GM10248 (cell line): ENCODE results near the gene RPL18.

Source experiments
- CTCF ChIA-PET: fragments of 300-600 bp; sonication (Branson Sonifier 250); formaldehyde crosslinking; extraction: SDS; loops from one replicate; lab custom pipeline; 2021; ENCODE audit warnings: antibody characterized with exemption; lab: Yijun Ruan, JAX
- POLR2A ChIA-PET: fragments of 350-650 bp; sonication (Branson Sonifier 250); formaldehyde crosslinking; extraction: SDS; loops from one replicate; lab custom pipeline; 2020; ENCODE audit warnings: antibody characterized with exemption; lab: Yijun Ruan, JAX
- DNase-seq: peaks from one replicate; pipeline ENCODE4 v3.0.0; 2012; ENCODE audit errors: extremely low spot score
- TF ChIP-seq, protein P1 (sequence below): IDR thresholded peaks from 2 replicates; pipeline ENCODE4 v1.5.1; 2012; ENCODE audit warnings: mild to moderate bottlenecking, low read depth; ENCODE audit errors: extremely low read depth, missing control alignments, control extremely low read depth

RPL18 gene

GRCh38 chr19:48596237-48596636, 22.7 kb downstream of the RPL18 start:
- CTCF ChIA-PET, result interaction anchor here (4.4 kb wide), 1 partner anchor 12 kb away, joined by 18 read pairs; no protein-coding TSS in a partner anchor
- TF ChIP-seq, protein P1, sequence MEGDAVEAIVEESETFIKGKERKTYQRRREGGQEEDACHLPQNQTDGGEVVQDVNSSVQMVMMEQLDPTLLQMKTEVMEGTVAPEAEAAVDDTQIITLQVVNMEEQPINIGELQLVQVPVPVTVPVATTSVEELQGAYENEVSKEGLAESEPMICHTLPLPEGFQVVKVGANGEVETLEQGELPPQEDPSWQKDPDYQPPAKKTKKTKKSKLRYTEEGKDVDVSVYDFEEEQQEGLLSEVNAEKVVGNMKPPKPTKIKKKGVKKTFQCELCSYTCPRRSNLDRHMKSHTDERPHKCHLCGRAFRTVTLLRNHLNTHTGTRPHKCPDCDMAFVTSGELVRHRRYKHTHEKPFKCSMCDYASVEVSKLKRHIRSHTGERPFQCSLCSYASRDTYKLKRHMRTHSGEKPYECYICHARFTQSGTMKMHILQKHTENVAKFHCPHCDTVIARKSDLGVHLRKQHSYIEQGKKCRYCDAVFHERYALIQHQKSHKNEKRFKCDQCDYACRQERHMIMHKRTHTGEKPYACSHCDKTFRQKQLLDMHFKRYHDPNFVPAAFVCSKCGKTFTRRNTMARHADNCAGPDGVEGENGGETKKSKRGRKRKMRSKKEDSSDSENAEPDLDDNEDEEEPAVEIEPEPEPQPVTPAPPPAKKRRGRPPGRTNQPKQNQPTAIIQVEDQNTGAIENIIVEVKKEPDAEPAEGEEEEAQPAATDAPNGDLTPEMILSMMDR, result no peak

GRCh38 chr19:48595833-48596232, 23.1 kb downstream of the RPL18 start:
- no peak for DNase-seq
- CTCF ChIA-PET, result interaction anchor here (0.9 to 4.4 kb wide), 2 partner anchors 12 to 13 kb away, joined by 4 to 18 read pairs; no protein-coding TSS in a partner anchor
- TF ChIP-seq, protein P1, result no peak
- POLR2A ChIA-PET, result no interaction called here

More at GRCh38 chr19:48596237-48596636, 22.7 kb downstream of the RPL18 start:
- POLR2A ChIA-PET, result interaction anchor here (1.1 kb wide), 1 partner anchor 23 kb away, joined by 3 read pairs; the partner anchor contains the start of genes RPL18 and SPHK2
- no peak for DNase-seq

DNA sequence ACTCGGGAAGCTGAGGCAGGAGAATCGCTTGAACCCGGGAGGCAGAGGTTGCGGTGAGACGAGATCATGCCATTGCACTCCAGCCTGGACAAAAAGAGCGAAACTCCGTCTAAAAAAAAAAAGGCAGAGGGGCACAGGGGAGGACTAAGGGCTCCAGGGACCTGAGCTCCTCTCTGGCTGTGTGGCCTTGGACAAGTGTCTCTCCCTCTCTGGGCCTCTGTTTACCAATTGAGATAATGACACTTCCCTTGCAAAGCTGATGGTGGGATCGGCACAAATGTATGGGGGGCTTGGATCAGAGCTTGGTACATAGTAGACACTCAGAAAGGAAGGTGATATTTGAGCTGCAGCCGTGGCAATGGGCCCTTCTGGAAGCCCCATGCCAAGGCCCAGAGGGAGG, 23.8 kb downstream of the RPL18 start:
- no peak for DNase-seq
- ChIA-PET CTCF (interaction anchor here (0.9 to 4.4 kb wide), 2 partner anchors 11 to 14 kb away, joined by 4 to 18 read pairs; no protein-coding TSS in a partner anchor), POLR2A (no interaction called here)
- TF ChIP-seq, protein P1, result no peak

- TF ChIP-seq, protein P1, result no peak
- CTCF ChIA-PET, result interaction anchor here (1.0 to 8.7 kb wide), 4 partner anchors 16 to 324 kb away, joined by 3 to 133 read pairs (median 38); partner anchors contain the start of gene SPACA4
- POLR2A ChIA-PET, result no interaction called here
- DNase-seq, result no peak
These were observed 28.0 kb downstream of the RPL18 start for GRCh38 chr19:48591021-48591420.

DNA sequence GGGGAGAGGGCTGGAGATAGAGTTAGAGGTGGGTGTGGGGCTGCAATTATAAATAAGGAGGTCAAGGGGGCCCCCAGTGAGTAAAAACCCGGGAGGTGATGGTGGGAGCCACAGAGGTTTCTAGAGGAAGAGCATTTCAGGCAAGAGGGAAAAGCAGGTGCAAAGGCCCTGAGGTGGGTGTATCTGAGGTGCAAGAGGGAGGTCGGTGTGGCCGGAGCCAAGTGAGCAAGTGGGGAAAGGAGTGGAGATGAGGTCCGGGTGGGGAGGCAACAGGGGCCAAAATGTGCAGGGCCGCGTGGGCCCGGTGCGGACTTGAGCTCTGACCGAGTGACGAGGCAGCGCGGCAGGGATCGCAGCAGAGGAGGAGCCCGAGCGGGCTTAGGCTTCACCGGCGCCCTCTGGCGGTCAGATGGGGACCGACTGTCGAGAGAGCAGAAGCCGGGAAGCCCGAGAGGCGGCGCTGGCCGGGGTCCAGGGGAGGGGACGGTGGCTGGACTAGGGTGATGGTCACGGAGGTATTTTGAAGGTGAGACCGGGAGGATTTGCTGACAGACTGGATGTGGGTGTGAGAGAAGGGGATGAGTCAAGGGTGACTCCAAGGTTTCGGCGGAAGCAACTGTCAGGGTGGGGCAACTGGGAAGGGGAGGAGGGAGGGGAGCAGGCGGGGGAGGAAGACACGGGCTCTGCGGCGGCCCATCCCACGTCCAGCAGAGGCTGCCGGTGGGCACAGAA, 30.1 kb downstream of the RPL18 start:
- TF ChIP-seq, protein P1, result peak; percentile 98
- DNase-seq, result peak; percentile 91
- POLR2A ChIA-PET, result interaction anchor here (1.0 kb wide), 1 partner anchor 30 kb away, joined by 4 read pairs; the partner anchor contains the start of genes RPL18 and SPHK2
- CTCF ChIA-PET, result interaction anchor here (0.6 to 8.7 kb wide), 29 partner anchors 9 to 322 kb away, joined by 3 to 133 read pairs (median 4); partner anchors contain the start of genes FAM83E, KDELR1, SPACA4 and SULT2B1

DNA sequence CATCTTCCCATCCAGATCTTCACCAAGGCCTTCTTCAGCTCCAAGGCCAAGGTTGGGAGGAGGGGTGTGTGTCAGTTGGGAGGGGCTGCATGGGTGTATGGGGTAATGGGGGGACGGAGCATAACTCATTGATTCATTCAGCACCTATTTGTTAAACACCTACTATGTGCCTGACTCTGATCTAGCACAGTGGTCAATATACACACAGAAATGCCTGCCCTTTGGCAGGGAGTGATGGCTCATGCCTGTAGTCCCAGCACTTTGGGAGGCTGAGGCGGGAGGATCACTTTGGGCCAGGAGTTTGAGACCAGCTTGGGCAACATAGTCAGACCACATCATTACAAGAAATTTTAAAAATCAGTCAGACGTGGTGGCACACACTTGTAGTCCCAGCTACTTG, 31.6 kb downstream of the RPL18 start:
- ChIA-PET CTCF (interaction anchor here (0.7 to 8.7 kb wide), 10 partner anchors 20 to 279 kb away, joined by 3 to 133 read pairs (median 5); partner anchors contain the start of genes KDELR1, SPACA4, SYNGR4 and TMEM143), POLR2A (interaction anchor here (0.6 kb wide), 1 partner anchor 832 kb away, joined by 7 read pairs; no protein-coding TSS in a partner anchor)
- no peak for DNase-seq
- TF ChIP-seq, protein P1, result no peak
